H9 (cell line): ENCODE results near the gene SMC4. TPM values are rescaled to one million over a fixed set of nuclear protein-coding genes. Genes with fewer than 3 reads are reported as not detected.

Experiments used
- DNase-seq: peaks from one replicate; pipeline ENCODE4 v3.0.0-alpha.2; 2017
- H2AFZ ChIP-seq: one replicate; pipeline ENCODE4 v1.6.1; 2013; ENCODE audit warnings: mild to moderate bottlenecking, low read length, control low read depth, moderate library complexity
- H2AK5ac ChIP-seq: 2 replicates; pipeline ENCODE4 v1.6.1; 2013; ENCODE audit warnings: low read length, control low read depth, mixed read lengths; ENCODE audit not compliant: insufficient read length
- H2BK120ac ChIP-seq: one replicate; pipeline ENCODE4 v1.6.1; 2013; ENCODE audit warnings: low read depth, mild to moderate bottlenecking, low read length, control low read depth, inconsistent platforms; ENCODE audit not compliant: poor library complexity, severe bottlenecking
- H2BK12ac ChIP-seq: 2 replicates; pipeline ENCODE4 v1.6.1; 2013; ENCODE audit warnings: low read length, control low read depth, mixed read lengths, low read depth; ENCODE audit not compliant: insufficient read length
- H2BK15ac ChIP-seq: 2 replicates; pipeline ENCODE4 v1.6.1; 2013; ENCODE audit warnings: low read depth, low read length, control low read depth
- H2BK20ac ChIP-seq: one replicate; pipeline ENCODE4 v1.6.1; 2013; ENCODE audit warnings: low read depth, mild to moderate bottlenecking, low read length, control low read depth, inconsistent platforms; ENCODE audit not compliant: poor library complexity, severe bottlenecking
- H2BK5ac ChIP-seq: 2 replicates; pipeline ENCODE4 v1.6.1; 2013; ENCODE audit warnings: low read length, control low read depth, mixed read lengths; ENCODE audit not compliant: insufficient read length
- H3K14ac ChIP-seq: 2 replicates; pipeline ENCODE4 v1.6.1; 2013; ENCODE audit warnings: low read length, control low read depth; ENCODE audit not compliant: insufficient read depth
- H3K18ac ChIP-seq: 2 replicates; pipeline ENCODE4 v1.6.1; 2013; ENCODE audit warnings: low read depth, mild to moderate bottlenecking, mixed read lengths, low read length, control low read depth; ENCODE audit not compliant: insufficient read length
- H3K23ac ChIP-seq: 2 replicates; pipeline ENCODE4 v1.6.1; 2013; ENCODE audit warnings: low read length, control low read depth, mixed read lengths, low read depth; ENCODE audit not compliant: insufficient read length
- H3K23me2 ChIP-seq: 2 replicates; pipeline ENCODE4 v1.6.1; 2013; ENCODE audit warnings: low read depth, mild to moderate bottlenecking, mixed read lengths, low read length, control low read depth; ENCODE audit not compliant: insufficient read length, poor library complexity, severe bottlenecking
- H3K27ac ChIP-seq: 2 replicates; pipeline ENCODE4 v1.5.1; 2013; ENCODE audit warnings: low read length, control low read depth, mixed read lengths, low read depth; ENCODE audit not compliant: insufficient read length
- H3K27me3 ChIP-seq: 2 replicates; pipeline ENCODE4 v1.6.1; 2013; ENCODE audit warnings: low read length, control low read depth, inconsistent platforms; ENCODE audit not compliant: insufficient read depth
- H3K4ac ChIP-seq: 2 replicates; pipeline ENCODE4 v1.6.1; 2013; ENCODE audit warnings: low read depth, mild to moderate bottlenecking, control low read depth, inconsistent platforms, low read length, moderate library complexity
- H3K4me1 ChIP-seq: 2 replicates; pipeline ENCODE4 v1.6.1; 2013; ENCODE audit warnings: low read length, control low read depth, inconsistent platforms; ENCODE audit not compliant: insufficient read depth
- H3K4me2 ChIP-seq: 2 replicates; pipeline ENCODE4 v1.6.1; 2013; ENCODE audit warnings: low read length, control low read depth, mixed read lengths; ENCODE audit not compliant: insufficient read length, insufficient read depth
- H3K56ac ChIP-seq: 2 replicates; pipeline ENCODE4 v1.6.1; 2013; ENCODE audit warnings: low read depth, mild to moderate bottlenecking, mixed read lengths, low read length, control low read depth; ENCODE audit not compliant: insufficient read length
- H3K79me1 ChIP-seq: 2 replicates; pipeline ENCODE4 v1.6.1; 2013; ENCODE audit warnings: low read depth, mild to moderate bottlenecking, moderate library complexity, low read length, control low read depth, inconsistent platforms; ENCODE audit not compliant: insufficient read depth, poor library complexity, severe bottlenecking
- H3K79me2 ChIP-seq: 2 replicates; pipeline ENCODE4 v1.6.1; 2013; ENCODE audit warnings: low read length, control low read depth, inconsistent platforms; ENCODE audit not compliant: insufficient read depth
- H3K9ac ChIP-seq: 2 replicates; pipeline ENCODE4 v1.6.1; 2013; ENCODE audit warnings: low read length, control low read depth, mixed read lengths; ENCODE audit not compliant: insufficient read length; ENCODE audit errors: extremely low read depth
- H3K9me3 ChIP-seq: one replicate; pipeline ENCODE4 v1.6.1; 2013; ENCODE audit warnings: low read depth, low read length, inconsistent platforms; ENCODE audit not compliant: control insufficient read depth
- H3T11ph ChIP-seq: one replicate; pipeline ENCODE4 v1.6.1; 2013; ENCODE audit warnings: mild to moderate bottlenecking, low read length, control low read depth, inconsistent platforms
- H4K20me1 ChIP-seq: one replicate; pipeline ENCODE4 v1.6.1; 2013; ENCODE audit not compliant: control insufficient read depth, insufficient read length, insufficient read depth
- H4K5ac ChIP-seq: 2 replicates; pipeline ENCODE4 v1.6.1; 2013; ENCODE audit warnings: low read depth, mild to moderate bottlenecking, mixed read lengths, low read length, control low read depth; ENCODE audit not compliant: insufficient read length
- H4K8ac ChIP-seq: replicated peaks from 2 replicates; pipeline ENCODE4 v1.6.1; 2013; ENCODE audit warnings: low read length, control low read depth, mixed read lengths, low read depth; ENCODE audit not compliant: insufficient read length
- H4K91ac ChIP-seq: 2 replicates; pipeline ENCODE4 v1.6.1; 2013; ENCODE audit warnings: low read depth, mild to moderate bottlenecking, moderate library complexity, mixed read lengths, low read length, control low read depth; ENCODE audit not compliant: insufficient read length
- H3K27ac Mint-ChIP-seq, 3 experiments: 2 replicates in 2 of 3; 3 replicates in 1 of 3; pipeline ENCODE4 v1.8.0; 2020 to 2021; ENCODE audit warnings: mixed read lengths in 3 of 3, mild to moderate bottlenecking in 1 of 3, moderate library complexity in 1 of 3
- H3K27me3 Mint-ChIP-seq: 2 replicates; pipeline ENCODE4 v1.8.0; 2021; ENCODE audit warnings: low read depth, mild to moderate bottlenecking, moderate library complexity, mixed read lengths
- H3K36me3 Mint-ChIP-seq, 3 experiments: 2 replicates in 2 of 3; 3 replicates in 1 of 3; pipeline ENCODE4 v1.8.0; 2020 to 2021; ENCODE audit warnings: low read depth in 3 of 3, mixed read lengths in 3 of 3; ENCODE audit not compliant: insufficient read depth in 1 of 3
- H3K4me1 Mint-ChIP-seq, 2 experiments: 2 replicates each; pipeline ENCODE4 v1.8.0; 2020; ENCODE audit warnings: mixed read lengths in 2 of 2
- H3K4me3 Mint-ChIP-seq, 2 experiments: 2 replicates in 1 of 2; 3 replicates in 1 of 2; pipeline ENCODE4 v1.8.0; 2020 to 2021; ENCODE audit warnings: mild to moderate bottlenecking in 2 of 2, mixed read lengths in 2 of 2, moderate library complexity in 1 of 2
- H3K9me3 Mint-ChIP-seq, 2 experiments: 2 replicates in 1 of 2; 3 replicates in 1 of 2; pipeline ENCODE4 v1.8.0; 2020; ENCODE audit warnings: mild to moderate bottlenecking in 2 of 2, mixed read lengths in 2 of 2, moderate library complexity in 1 of 2
- WGBS: extraction: QIAGEN DNeasy Blood & Tissue Kit; methylation state at CpG from one replicate; pipeline ENCODE4 v1.1.7; 2013; ENCODE audit warnings: missing lambda C conversion rate, low lambda C conversion rate, mixed read lengths; ENCODE audit not compliant: insufficient read length; ENCODE audit errors: extremely low coverage; 5-methylcytosine and 5-hydroxymethylcytosine counted together
- total RNA-seq: library from RNA; stranded (reverse); gene quantifications from 2 replicates; pipeline ENCODE4 v1.2.1, GENCODE V29; 2021
- TF ChIP-seq, protein P1 (sequence below): fragments of 200-600 bp; sonication (generic); conservative IDR thresholded peaks from 3 replicates; pipeline ENCODE4 v1.8.0; 2021; ENCODE audit warnings: antibody characterized with exemption, mild to moderate bottlenecking

The SMC4 gene
- total RNA-seq, 1 experiment from 2014 or later = 130 TPM

- no peak overlapping the region for H3K4me3 Mint-ChIP-seq
- H3K4me1 ChIP-seq = no peaks in the 10 kb centered on the region
- H2BK12ac ChIP-seq = no peak overlapping the region
- H3K27ac Mint-ChIP-seq = no peak overlapping the region
- H2BK15ac ChIP-seq = no peak overlapping the region
- H2BK120ac ChIP-seq = no peak overlapping the region
- H3K56ac ChIP-seq = no peak overlapping the region
- H3K23ac ChIP-seq = no peak overlapping the region
- H3K79me1 ChIP-seq = no peaks in the 10 kb centered on the region
- H4K8ac ChIP-seq = no peak overlapping the region
- peaks cover 26% of the 10 kb centered on the region for H3K27me3 Mint-ChIP-seq
- no peak overlapping the region for H3K14ac ChIP-seq
- no peaks in the 10 kb centered on the region for H3K23me2 ChIP-seq
- no peaks in the 10 kb centered on the region for H3K79me2 ChIP-seq
- H3K9me3 Mint-ChIP-seq = peaks cover 0 to 17% of the 10 kb centered on the region in 2 experiments; a peak in 3 of 5 replicates
- no peak overlapping the region for H3K9ac ChIP-seq
- H2BK20ac ChIP-seq = no peak overlapping the region
- no peak overlapping the region for H2AFZ ChIP-seq
- no peak overlapping the region for H3K4ac ChIP-seq
- no peaks in the 10 kb centered on the region for H3K27me3 ChIP-seq
- H3K4me1 Mint-ChIP-seq = peaks cover 4 to 5% of the 10 kb centered on the region in 2 experiments; a peak in 2 of 4 replicates
- TF ChIP-seq, protein P1, sequence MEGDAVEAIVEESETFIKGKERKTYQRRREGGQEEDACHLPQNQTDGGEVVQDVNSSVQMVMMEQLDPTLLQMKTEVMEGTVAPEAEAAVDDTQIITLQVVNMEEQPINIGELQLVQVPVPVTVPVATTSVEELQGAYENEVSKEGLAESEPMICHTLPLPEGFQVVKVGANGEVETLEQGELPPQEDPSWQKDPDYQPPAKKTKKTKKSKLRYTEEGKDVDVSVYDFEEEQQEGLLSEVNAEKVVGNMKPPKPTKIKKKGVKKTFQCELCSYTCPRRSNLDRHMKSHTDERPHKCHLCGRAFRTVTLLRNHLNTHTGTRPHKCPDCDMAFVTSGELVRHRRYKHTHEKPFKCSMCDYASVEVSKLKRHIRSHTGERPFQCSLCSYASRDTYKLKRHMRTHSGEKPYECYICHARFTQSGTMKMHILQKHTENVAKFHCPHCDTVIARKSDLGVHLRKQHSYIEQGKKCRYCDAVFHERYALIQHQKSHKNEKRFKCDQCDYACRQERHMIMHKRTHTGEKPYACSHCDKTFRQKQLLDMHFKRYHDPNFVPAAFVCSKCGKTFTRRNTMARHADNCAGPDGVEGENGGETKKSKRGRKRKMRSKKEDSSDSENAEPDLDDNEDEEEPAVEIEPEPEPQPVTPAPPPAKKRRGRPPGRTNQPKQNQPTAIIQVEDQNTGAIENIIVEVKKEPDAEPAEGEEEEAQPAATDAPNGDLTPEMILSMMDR = no peak
- no peaks in the 10 kb centered on the region for H3K9me3 ChIP-seq
- no peak overlapping the region for H2AK5ac ChIP-seq
- no peaks in the 10 kb centered on the region for H4K20me1 ChIP-seq
- peaks cover 0 to 2% (median 0%) of the 10 kb centered on the region in 3 experiments; a peak in 3 of 7 replicates for H3K36me3 Mint-ChIP-seq
- H4K5ac ChIP-seq = no peak overlapping the region
- no CpG with 5 or more reads among the region's 2 CpGs for WGBS
- H3K27ac ChIP-seq = no peak overlapping the region
- no peak overlapping the region for H3K18ac ChIP-seq
- no peak overlapping the region for H3T11ph ChIP-seq
- H2BK5ac ChIP-seq = no peak overlapping the region
- no peak overlapping the region for H4K91ac ChIP-seq
- no peak overlapping the region for H3K4me2 ChIP-seq
- DNase-seq = no peak
These were observed 64.9 kb downstream of the SMC4 start for GRCh38 chr3:160464321-160464720.
